ENCODE measurements around the gene SHISA6.

The SHISA6 gene

GRCh38 chr17:11610999-11611566 is 370.1 kb downstream of the SHISA6 start:
- DNase-seq = no peak

DNA sequence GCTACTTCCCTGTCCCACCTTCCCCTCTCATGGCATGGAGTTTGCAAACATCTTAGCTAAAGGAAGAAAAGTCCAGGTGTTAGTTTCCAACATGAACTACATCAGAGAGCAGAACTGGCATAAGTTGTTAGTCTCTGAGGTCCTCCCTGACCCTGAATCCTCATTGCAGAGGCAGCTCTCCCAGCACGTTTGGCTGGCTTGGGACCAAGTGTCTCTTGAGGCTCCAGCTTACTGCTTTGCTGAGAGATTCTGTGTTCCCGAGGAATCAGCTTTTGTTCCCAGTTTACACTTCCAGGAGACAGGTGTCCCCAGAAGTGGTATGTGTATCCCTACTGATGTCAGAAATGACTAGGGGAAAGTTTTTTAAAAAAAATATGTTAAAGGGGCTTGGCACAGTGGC is 371.9 kb downstream of the SHISA6 start:
- no peak for DNase-seq
